Placental pericyte (primary cell): Measurements from ENCODE around the gene ACSM2B. TPM values are rescaled to one million over a fixed set of nuclear protein-coding genes. Genes with fewer than 3 reads are reported as not detected.

Experiments used
- small RNA-seq: library from RNA; depleted of rRNA; stranded (forward); fragments of <200 nt; gene quantifications from one replicate; pipeline ENCODE3, GENCODE V24; 2012; ENCODE audit warnings: low replicate concordance
- total RNA-seq: library from RNA; depleted of rRNA; stranded (reverse); fragments of >200 nt; gene quantifications from 2 replicates; pipeline ENCODE4 v1.2.3, GENCODE V29; 2012

ACSM2B gene, protein sequence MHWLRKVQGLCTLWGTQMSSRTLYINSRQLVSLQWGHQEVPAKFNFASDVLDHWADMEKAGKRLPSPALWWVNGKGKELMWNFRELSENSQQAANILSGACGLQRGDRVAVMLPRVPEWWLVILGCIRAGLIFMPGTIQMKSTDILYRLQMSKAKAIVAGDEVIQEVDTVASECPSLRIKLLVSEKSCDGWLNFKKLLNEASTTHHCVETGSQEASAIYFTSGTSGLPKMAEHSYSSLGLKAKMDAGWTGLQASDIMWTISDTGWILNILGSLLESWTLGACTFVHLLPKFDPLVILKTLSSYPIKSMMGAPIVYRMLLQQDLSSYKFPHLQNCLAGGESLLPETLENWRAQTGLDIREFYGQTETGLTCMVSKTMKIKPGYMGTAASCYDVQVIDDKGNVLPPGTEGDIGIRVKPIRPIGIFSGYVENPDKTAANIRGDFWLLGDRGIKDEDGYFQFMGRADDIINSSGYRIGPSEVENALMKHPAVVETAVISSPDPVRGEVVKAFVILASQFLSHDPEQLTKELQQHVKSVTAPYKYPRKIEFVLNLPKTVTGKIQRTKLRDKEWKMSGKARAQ
- total RNA-seq = not detected in 2 replicates

DNA sequence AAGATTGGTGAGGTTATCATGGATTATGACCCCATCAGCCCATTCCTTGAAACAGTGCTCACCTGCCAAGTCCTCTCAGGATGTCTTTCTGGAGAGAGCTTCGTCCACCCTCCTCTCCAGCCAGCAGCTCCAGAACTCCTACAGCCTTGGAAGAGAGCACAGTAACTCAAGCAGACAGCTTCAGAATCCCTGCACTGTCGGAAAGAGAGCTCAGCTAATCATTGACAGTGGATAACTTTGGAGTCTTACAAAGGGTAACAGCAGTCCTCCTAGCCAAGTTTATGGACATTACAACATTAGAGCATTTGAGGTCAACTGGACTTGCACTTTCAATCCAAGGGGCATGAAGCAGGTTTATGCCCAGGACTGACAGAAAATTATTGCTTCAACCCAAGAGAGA, at the start of gene ACSM2B:
Gene ACSM2B (minus strand): TSS at position 223 of the 400 bp plus-strand sequence. CDS start 11,522 bp downstream, outside the sequence.

Small RNA genes lying within 50 kb of the gene (small RNA-seq; reads per million reads assigned to genes)
- gene AC141273.3 = not detected

Other genes with a start within 250 kb of the ACSM2B start
- gene GP2, start 248.9 kb downstream of the ACSM2B start, total RNA-seq = not detected in 2 replicates
- not detected in 2 replicates for gene UMOD, start 223.7 kb downstream of the ACSM2B start, total RNA-seq
- not detected in 2 replicates for gene PDILT, start 171.6 kb downstream of the ACSM2B start, total RNA-seq
- 0.14 TPM in 1 of 2 replicates, not detected in the other for gene ACSM5, start 166.8 kb downstream of the ACSM2B start, total RNA-seq
- gene ACSM2A, start 124.8 kb downstream of the ACSM2B start, total RNA-seq = not detected in 2 replicates
- not detected in 2 replicates for gene ACSM1, start 121.3 kb upstream of the ACSM2B start, total RNA-seq
- gene THUMPD1, start 165.5 kb upstream of the ACSM2B start, total RNA-seq = 42.9 and 83.5 TPM in 2 replicates
- gene ACSM3, start 187.6 kb upstream of the ACSM2B start, total RNA-seq = 0.14 and 0.22 TPM in 2 replicates
- gene ERI2, start 230.1 kb upstream of the ACSM2B start, total RNA-seq = 10.9 and 33.1 TPM in 2 replicates
- gene REXO5, start 230.2 kb upstream of the ACSM2B start, total RNA-seq = 2.8 and 9.2 TPM in 2 replicates